ENCODE data around the gene PIK3R1. TPM values are rescaled to one million over a fixed set of nuclear protein-coding genes. Genes with fewer than 3 reads are reported as not detected.
A peak's percentile ranks its signal among the peaks of the same experiment; 100 is the strongest.

Gene PIK3R1
- total and polyA plus RNA-seq, 2 of the 4 experiments (the other 2 are of a cell fraction): 2.4 to 9.3 TPM

DNA sequence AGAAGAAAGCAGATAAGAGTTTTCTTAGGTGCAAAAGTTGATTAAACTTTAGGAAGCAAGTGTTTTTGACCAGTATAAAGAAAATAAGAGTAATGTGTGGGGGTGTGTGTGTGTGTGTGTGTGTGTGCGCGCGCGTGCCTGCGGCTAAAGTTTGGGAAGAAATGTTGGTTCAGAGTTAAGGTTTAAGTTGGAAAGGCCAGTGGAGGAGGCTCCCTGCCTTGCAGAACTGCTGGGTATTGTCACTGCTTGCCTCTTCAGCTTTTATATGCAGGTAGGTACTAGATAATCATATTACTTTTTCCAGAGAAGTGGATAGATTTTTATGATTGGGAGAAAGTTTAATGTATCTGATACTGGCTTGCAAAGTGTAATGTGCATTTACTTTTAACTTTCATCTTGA lies 2.0 kb downstream of the PIK3R1 start:
- no peak overlapping the region for H2BK120ac ChIP-seq (ENCODE audit: low read depth, low read length)
- no peak overlapping the region for H2AK5ac ChIP-seq (ENCODE audit: low read depth, low read length)
- no peak overlapping the region for H4K91ac ChIP-seq (ENCODE audit: insufficient read depth, low read depth, low read length)
- peak; percentile 11 for DNase-seq
- 0 out of 2 replicates have a peak overlapping the region, but pooled peaks have one; percentile 40 for H3K23ac ChIP-seq (ENCODE audit: low read depth, low read length)
- no peak overlapping the region for H2BK5ac ChIP-seq (ENCODE audit: low read depth, low read length, poor library complexity, severe bottlenecking)
- no peak overlapping the region for H3K56ac ChIP-seq (ENCODE audit: extremely low read depth, insufficient read depth, low read length)
- no peak overlapping the region for H2AK9ac ChIP-seq (replicated peaks; ENCODE audit: low read depth, low read length, poor library complexity)
- 0 out of 2 replicates have a peak overlapping the region, but pooled peaks have one; percentile 87 for H3K14ac ChIP-seq (replicated peaks; ENCODE audit: low read depth, low read length)
- in situ Hi-C loops (cut with MboI; ENCODE audit: low sequenced_read_pairs) (no loop called here), dilution Hi-C loops (cut with HindIII; ENCODE audit: low sequenced_read_pairs, unreplicated experiment) (no loop called here), intact Hi-C loops (cut with micrococcal nuclease) (loop anchor here (5.0 to 10.0 kb wide), 3 partner anchors 35 to 243 kb away; no protein-coding TSS in a partner anchor)
- no peak overlapping the region for H4K5ac ChIP-seq (ENCODE audit: low read depth, low read length)
- peaks cover 2% of the 10 kb centered on the region; the same call in 1 of the 2 replicates for H3K4me1 ChIP-seq (ENCODE audit: control insufficient read depth, insufficient read depth, low read length)
- no peaks in the 10 kb centered on the region for H3K9me1 ChIP-seq (ENCODE audit: insufficient read depth, low read length)
- peak overlapping the region; percentile 84 for H3K9ac ChIP-seq (ENCODE audit: low read depth, low read length)
- no peak overlapping the region for H3K18ac ChIP-seq (ENCODE audit: low read depth, low read length)
- no peak for ATAC-seq (ENCODE audit: low read depth)
- H3K27ac ChIP-seq (ENCODE audit: insufficient read depth, low read length): no peak overlapping the region; the same call in 1 of the 2 replicates
- no peak overlapping the region for H4K8ac ChIP-seq (ENCODE audit: low read depth in 2 of 2, low read length in 2 of 2)
- no peak overlapping the region for H2BK20ac ChIP-seq (ENCODE audit: low read depth, low read length)
- POLR2A ChIA-PET (ENCODE audit: unreplicated experiment): interaction anchor here (0.6 kb wide), 1 partner anchor 926 kb away, joined by 3 read pairs; no protein-coding TSS in a partner anchor
- no peak overlapping the region for H2AFZ ChIP-seq (replicated peaks; ENCODE audit: low read length, poor library complexity)
- 0 out of 2 replicates have a peak, but pooled peaks cover 2% of the 10 kb centered on the region for H3K9me3 ChIP-seq (ENCODE audit: control insufficient read depth, insufficient read depth, low read length)
- CTCF ChIA-PET: no interaction called here
- no peak overlapping the region for H2BK15ac ChIP-seq (ENCODE audit: low read depth, low read length)
- no peaks in the 10 kb centered on the region for H3K27me3 ChIP-seq (ENCODE audit: control insufficient read depth, insufficient read depth, low read length)
- peaks cover 19 to 38% of the 10 kb centered on the region in 2 experiments for H3K79me1 ChIP-seq (ENCODE audit: low read depth in 1 of 2, low read length in 2 of 2)
- peak overlapping the region; percentile 97 for H3K4me2 ChIP-seq (ENCODE audit: low read depth, low read length)
- WGBS, 2 experiments (ENCODE audit: extremely low coverage in 2 of 2, insufficient read length in 1 of 2): 7% methylated on average over 3 of the region's 5 CpGs; no CpG with 5 or more reads in 1 of the 2 experiments
- TF ChIP-seq BHLHE40 (IDR thresholded peaks at IDR 0.05; ENCODE audit: low read depth, low read length) (0 out of 2 replicates have a peak, but pooled peaks have one; percentile 24), CHD1 (IDR thresholded peaks at IDR 0.05; ENCODE audit: low read depth, low read length) (no peak), RCOR1 (IDR thresholded peaks at IDR 0.05; ENCODE audit: insufficient replicate concordance, low read length) (no peak)
- no peak overlapping the region for H3K4ac ChIP-seq (ENCODE audit: low read depth, low read length)
- no peaks in the 10 kb centered on the region for H3K36me3 ChIP-seq (ENCODE audit: control insufficient read depth, insufficient read depth, low read length)
- H4K20me1 ChIP-seq (ENCODE audit: insufficient read depth, low read length): peaks cover 12% of the 10 kb centered on the region; the same call in 1 of the 2 replicates
- H3K4me3 ChIP-seq (ENCODE audit: insufficient read depth, low read depth, low read length): peak overlapping the region; percentile 83
- BruUV-seq (replicated peaks): no TSS peak
